ENCODE data around the gene CTNND1. TPM values are rescaled to one million over a fixed set of nuclear protein-coding genes. Genes with fewer than 3 reads are reported as not detected.

Gene CTNND1
- total RNA-seq, 6 donors from 2014 or later: 136 to 232 (median 214) TPM

DNA sequence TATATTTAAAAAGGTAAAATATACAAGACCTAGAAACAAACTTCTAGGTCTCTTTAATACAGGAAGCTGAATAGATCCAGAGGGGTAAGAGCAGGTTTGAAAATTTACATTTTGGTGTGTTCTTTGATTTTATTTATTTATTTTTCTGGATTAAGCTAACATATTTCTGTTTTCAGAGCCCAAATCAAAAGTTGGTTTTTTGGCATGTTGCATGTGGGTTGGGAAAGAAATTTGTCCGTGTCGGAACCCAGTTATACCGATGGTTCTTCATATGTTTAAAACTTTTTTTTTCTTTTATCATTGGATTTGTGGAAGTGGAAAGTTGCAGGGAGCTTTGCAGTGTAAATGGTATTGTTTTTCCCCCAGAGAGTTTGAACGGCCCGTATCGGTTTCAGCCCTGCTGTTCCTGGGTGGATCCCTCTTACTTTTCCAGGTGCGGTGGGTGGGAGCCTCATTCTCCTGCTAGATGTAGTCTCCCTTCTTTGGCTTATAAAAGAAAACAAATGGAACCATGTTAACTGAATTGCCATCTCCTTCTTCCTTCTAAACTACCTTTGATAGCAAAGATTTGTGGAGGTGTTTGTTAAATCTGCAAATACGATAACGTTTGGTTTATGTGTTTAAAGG is 746 bp downstream of the CTNND1 start:
- TF ChIP-seq POLR2A (IDR thresholded peaks at IDR 0.05) (no peak), POLR2AphosphoS5 (IDR thresholded peaks at IDR 0.05) (no peak), CTCF (IDR thresholded peaks at IDR 0.05) (no peak), EP300 (IDR thresholded peaks at IDR 0.05) (no peak)
- Histone ChIP-seq H3K9me3 (no peaks in the 10 kb centered on the region), H3K27me3 (no peaks in the 10 kb centered on the region), H3K27ac (peak overlapping the region; percentile 84 to 92 (median 90)), H3K36me3 (no peaks in the 10 kb centered on the region), H3K4me3 (peak overlapping the region; percentile 44 to 75 (median 59)), H3K4me1 (peaks cover 15 to 34% (median 27%) of the 10 kb centered on the region in 4 donors)
- no peak for DNase-seq
- 3 to 9% methylated on average over 9 of the region's 9 CpGs for WGBS, 2 donors
- peak in 1 of 2 donors; percentile 49 for ATAC-seq (ENCODE audit: low FRiP score in 2 of 2)

- Histone ChIP-seq H3K27ac (peak overlapping the region; percentile 84 to 92 (median 90)), H3K36me3 (no peaks in the 10 kb centered on the region), H3K9me3 (no peaks in the 10 kb centered on the region), H3K27me3 (no peaks in the 10 kb centered on the region), H3K4me3 (peak overlapping the region; percentile 44 to 75 (median 59)), H3K4me1 (peaks cover 17 to 39% (median 33%) of the 10 kb centered on the region in 4 donors)
- 6 to 13% methylated on average over 1 of the region's 1 CpG for WGBS, 2 donors
- peak in 1 of 4 donors; percentile 17 for TF ChIP-seq POLR2A (IDR thresholded peaks at IDR 0.05)
- TF ChIP-seq POLR2AphosphoS5 (IDR thresholded peaks at IDR 0.05): no peak
- TF ChIP-seq EP300 (IDR thresholded peaks at IDR 0.05): no peak
- peak in 3 of 6 experiments; percentile 30 to 35 (median 33) for TF ChIP-seq CTCF (IDR thresholded peaks at IDR 0.05)
- ATAC-seq (ENCODE audit: low FRiP score in 2 of 2) (peak in 1 of 2 donors; percentile 29), DNase-seq (no peak)
These were observed 2.0 kb downstream of the CTNND1 start for GRCh38 chr11:57763568-57763967.

DNA sequence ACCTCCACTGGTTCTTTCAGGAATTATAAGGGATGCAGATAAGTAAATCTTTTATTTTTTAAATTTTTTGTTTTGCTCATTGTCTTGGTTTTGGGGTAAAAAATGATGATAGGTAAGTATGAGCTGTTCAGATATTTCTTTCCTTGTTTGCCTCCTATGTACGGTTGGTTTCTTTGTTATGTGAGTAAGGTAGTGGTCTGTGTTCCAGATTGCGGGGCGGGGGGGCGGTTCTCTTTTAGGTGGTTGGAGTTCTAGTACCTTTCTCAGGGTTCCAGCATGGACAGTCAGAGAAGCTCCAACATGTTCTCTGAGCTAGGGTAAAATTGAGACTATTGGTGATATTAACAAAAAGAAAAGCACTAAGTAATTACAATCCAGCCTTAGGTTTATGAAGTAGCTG is 2.4 kb downstream of the CTNND1 start:
- WGBS, 2 donors: 27 to 37% methylated on average over 4 of the region's 4 CpGs
- peak overlapping the region; percentile 44 to 75 (median 59) for H3K4me3 ChIP-seq
- H3K4me1 ChIP-seq: peaks cover 20 to 44% (median 36%) of the 10 kb centered on the region in 4 donors
- no peaks in the 10 kb centered on the region for H3K36me3 ChIP-seq
- TF ChIP-seq CTCF (IDR thresholded peaks at IDR 0.05): no peak
- no peak for TF ChIP-seq POLR2A (IDR thresholded peaks at IDR 0.05)
- TF ChIP-seq EP300 (IDR thresholded peaks at IDR 0.05): no peak
- TF ChIP-seq POLR2AphosphoS5 (IDR thresholded peaks at IDR 0.05): no peak
- no peak for DNase-seq
- no peaks in the 10 kb centered on the region for H3K27me3 ChIP-seq
- peak overlapping the region; percentile 84 to 92 (median 90) for H3K27ac ChIP-seq
- no peaks in the 10 kb centered on the region for H3K9me3 ChIP-seq
- ATAC-seq (ENCODE audit: low FRiP score in 2 of 2): no peak

GRCh38 chr11:57764566-57764965 is 3.0 kb downstream of the CTNND1 start:
- TF ChIP-seq POLR2AphosphoS5 (IDR thresholded peaks at IDR 0.05): no peak
- TF ChIP-seq POLR2A (IDR thresholded peaks at IDR 0.05): no peak
- no peak for TF ChIP-seq EP300 (IDR thresholded peaks at IDR 0.05)
- no peak for TF ChIP-seq CTCF (IDR thresholded peaks at IDR 0.05)
- DNase-seq: no peak
- peak overlapping the region; percentile 10 to 92 (median 88) for H3K27ac ChIP-seq
- peaks cover 22 to 49% (median 41%) of the 10 kb centered on the region in 4 donors for H3K4me1 ChIP-seq
- H3K36me3 ChIP-seq: no peaks in the 10 kb centered on the region
- H3K4me3 ChIP-seq: peak overlapping the region in 3 of 4 donors; percentile 55 to 75 (median 63)
- no peaks in the 10 kb centered on the region for H3K27me3 ChIP-seq
- no peak for ATAC-seq (ENCODE audit: low FRiP score in 2 of 2)
- H3K9me3 ChIP-seq: no peaks in the 10 kb centered on the region
- WGBS, 2 donors: 17 to 38% methylated on average over 2 of the region's 2 CpGs
